Right ventricle myocardium superior (tissue), 1 donor: Measurements from ENCODE around the gene HEBP1. TPM values are rescaled to one million over a fixed set of nuclear protein-coding genes. Genes with fewer than 3 reads are reported as not detected.
A peak's percentile ranks its signal among the peaks of the same experiment; 100 is the strongest.

Experiments used
- ATAC-seq: fragments of 200-7000 bp; cut with Tn5 transposase; one replicate; pipeline ENCODE4 v1.9.1; 2020; ENCODE audit warnings: mild to moderate bottlenecking; ENCODE audit not compliant: poor library complexity
- DNase-seq: peaks from one replicate; pipeline ENCODE4 v3.0.0-alpha.2; 2020
- intact Hi-C: fragments of 100-400 bp; cut with DNase I; formaldehyde crosslinking; loops from one replicate; pipeline ENCODE4 v1.11.2; 2022
- total RNA-seq: library from RNA; stranded (reverse); fragmentation: NEBNext Ultra II Directional; extraction: Animal tissue kit (Norgen Biotek cat#: 25700); gene quantifications from one replicate; pipeline ENCODE4 v1.2.1, GENCODE V29; 2021
- donor health status: DM: no; HTN: yes; CAD: no; lungs with severe emphysema.

Gene HEBP1
- total RNA-seq, 1 donor from 2014 or later: 65.3 TPM

DNA sequence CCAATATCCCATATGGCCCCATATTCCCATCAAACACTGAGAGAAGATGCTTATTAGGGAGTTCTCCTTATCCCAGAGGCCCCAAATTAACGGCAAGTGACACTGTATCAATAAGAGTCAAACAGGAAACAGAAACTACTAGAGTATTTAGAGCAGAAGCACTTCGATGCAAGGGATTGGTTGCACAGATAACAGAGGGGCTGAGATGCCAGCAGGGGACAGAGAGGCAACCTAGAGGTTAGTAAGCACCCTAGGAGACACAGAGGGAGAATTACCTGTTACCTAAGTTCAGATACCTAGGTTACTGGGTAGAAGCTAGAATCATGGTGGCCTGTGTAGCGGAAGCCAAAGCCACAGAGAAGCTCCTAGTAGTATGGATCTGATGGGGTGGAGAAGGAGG is 2.9 kb downstream of the HEBP1 start:
- intact Hi-C loops: no loop called here
- ATAC-seq (no peak), DNase-seq (no peak)

DNA sequence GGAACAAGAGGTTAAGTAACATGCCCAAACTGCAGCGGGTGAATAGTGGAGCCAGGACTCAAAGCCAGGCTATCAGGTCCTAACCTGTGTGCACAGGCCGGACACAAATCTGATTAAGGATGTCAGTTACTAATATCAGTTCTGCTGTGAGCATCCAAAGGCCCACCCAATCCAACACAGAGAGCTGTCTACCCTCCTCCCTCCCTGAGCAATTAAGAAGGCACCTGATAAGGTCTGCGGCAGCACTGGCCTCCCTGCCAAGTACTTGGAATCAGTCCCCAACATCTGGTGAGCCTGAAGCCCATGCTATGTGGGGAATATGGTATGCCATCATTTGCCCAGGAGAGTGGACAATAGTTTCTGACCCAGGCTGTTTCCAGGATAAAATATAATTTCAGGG is 3.9 kb downstream of the HEBP1 start:
- intact Hi-C loops: no loop called here
- ATAC-seq: no peak
- DNase-seq: no peak

DNA sequence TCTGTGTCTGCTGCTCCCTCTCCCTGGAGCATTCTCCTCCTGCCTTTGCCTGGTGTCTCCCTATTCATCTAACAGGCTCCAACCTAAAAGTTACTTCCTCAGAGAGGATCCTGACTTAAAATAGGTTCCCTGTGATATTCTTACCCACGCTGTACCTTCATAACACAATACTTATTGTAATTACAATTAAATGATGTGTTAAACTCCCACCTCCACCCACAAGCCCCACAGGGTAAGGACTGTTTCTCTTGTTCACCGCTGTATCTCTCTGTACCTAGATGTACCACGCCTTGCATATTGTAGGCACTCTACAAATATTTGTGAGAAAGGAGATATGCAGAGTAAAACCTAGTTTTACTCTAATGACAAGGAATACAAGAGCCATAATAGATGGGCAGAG is 5.0 kb downstream of the HEBP1 start:
- intact Hi-C loops: no loop called here
- no peak for ATAC-seq
- DNase-seq: no peak

DNA sequence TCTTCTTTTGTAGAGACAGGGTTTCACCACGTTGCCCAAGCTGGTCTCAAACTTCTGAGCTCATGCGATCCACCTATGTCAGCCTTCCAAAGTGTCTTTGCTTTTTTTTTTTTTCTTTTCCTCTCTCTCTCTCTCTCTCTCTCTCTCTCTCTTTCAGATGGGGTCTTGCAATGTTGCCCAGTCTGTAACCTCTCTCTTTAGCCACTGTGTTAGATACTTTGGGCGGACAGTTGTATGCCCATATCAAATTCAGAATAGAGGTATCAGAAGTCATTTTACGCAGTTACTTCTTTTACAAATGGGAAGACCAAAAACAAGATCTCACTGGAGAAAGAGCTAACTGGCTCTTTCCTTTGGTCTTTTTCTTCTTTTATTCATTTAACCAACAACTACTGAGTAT is 6.7 kb downstream of the HEBP1 start:
- intact Hi-C loops: no loop called here
- DNase-seq (no peak), ATAC-seq (no peak)

DNA sequence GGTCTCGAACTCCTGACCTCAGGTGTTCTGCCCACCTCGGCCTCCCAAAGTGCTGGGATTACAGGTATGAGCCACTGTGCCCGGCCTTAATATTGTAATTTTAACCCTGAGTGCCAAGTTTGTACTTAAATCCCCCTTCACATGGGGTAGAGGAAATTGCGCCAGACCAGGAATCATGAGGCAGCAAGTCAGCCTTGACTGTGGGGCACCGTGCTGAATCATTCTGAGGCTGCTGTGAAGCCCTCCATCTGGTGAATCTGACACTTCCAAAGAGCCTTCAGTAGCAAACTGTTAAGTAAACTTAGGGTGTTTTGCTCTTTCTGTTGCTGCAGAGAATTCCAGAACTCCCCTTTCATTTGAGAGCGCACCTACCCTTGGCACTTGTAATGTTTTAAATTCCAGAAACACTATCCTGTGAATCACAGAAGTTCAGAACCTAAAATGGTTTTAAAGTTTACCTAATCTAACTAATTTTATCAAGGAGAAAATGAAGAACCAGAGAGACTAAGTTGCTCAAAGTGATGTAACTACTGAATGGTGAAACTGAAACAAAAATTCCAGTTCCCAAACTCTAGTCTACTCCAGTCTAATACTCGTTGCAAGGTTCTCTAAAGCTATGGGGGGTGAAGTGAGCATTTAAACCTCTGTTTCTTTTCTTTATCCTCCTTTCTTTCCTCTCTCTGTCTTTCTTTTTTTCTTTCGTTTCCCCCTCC is 7.5 kb downstream of the HEBP1 start:
- intact Hi-C loops: no loop called here
- peak; percentile 62 for ATAC-seq
- peak; percentile 54 for DNase-seq

DNA sequence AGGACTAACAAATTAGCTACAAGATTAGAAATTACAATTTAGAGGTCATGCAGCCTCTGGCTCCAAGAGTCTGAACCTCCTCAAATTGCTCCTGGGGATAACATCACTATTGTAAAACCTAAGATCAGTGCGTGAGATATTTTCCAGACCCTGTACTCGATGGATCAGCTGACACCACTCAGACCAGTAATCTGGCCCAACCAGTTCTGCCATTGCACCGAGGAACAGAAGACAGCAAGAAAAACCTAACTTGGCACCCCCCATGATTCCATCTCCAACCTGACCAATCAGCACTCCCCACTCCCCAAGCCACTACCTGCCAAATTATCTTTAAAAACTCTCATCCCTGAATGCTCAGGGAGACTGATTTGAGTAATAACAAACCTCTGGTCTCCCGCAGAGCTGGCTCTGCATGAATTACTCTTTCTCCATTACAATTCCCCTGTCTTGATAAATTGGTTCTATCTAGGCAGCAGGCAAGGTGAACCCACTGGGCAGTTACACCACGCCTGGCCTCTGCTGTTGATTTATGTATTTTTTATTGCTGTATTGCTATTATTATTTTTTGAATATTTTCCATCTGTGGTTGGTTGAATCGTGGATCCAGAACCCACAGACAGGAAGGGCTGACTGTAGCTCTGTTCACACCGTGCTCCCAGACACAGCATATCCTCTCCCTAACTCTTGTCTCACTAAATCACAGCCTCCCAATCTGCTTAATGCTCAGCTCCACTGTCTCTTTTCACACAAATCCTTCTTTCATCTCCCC is 9.2 kb downstream of the HEBP1 start:
- ATAC-seq: no peak
- DNase-seq: no peak
- intact Hi-C loops: no loop called here

DNA sequence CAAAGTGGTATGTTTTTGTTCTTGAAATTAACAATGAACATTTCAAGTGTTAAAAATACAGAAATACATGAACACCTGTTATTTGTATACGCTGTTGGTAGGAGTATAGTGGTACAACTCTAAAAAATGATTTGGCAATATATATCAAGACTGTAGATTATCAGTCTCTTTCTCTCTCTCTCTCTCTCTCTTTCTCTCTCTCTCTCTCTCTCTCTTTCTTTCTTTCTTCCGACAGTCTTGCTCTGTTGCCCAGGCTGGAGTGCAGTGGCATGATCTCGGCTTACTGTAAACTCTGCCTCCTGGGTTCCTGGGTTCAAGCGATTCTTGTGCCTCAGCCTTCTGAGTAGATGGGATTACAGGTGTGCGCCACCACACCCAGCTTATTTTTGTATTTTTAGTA is 12.6 kb downstream of the HEBP1 start:
- DNase-seq (no peak), ATAC-seq (no peak)
- intact Hi-C loops: no loop called here

DNA sequence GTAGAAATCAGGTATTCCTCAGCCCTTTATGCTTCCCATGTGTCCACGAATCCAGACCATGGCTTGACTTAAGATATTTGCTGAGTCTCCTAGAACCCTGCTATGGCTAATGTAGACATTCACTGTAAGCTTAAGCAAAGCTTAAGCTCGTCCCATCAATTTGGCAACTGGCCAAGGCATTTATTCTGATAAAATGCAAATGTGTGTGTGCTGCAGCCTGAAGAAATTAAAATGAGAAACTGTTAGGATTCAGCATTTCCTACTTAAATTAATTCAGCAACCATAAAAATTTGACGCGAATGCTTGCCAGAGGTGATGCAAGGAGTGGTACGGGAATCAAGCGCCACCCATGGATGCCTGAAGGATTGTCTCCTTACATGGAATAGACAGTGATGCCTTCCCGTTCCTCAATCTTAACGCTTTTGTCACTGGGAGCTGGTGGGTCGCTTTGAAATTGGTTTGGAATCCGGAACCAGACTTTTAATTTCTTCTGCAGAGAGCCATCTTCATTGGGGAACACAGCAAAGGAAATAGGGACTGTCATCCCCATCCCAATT is 13.2 kb downstream of the HEBP1 start:
- ATAC-seq (no peak), DNase-seq (no peak)
- intact Hi-C loops: no loop called here

DNA sequence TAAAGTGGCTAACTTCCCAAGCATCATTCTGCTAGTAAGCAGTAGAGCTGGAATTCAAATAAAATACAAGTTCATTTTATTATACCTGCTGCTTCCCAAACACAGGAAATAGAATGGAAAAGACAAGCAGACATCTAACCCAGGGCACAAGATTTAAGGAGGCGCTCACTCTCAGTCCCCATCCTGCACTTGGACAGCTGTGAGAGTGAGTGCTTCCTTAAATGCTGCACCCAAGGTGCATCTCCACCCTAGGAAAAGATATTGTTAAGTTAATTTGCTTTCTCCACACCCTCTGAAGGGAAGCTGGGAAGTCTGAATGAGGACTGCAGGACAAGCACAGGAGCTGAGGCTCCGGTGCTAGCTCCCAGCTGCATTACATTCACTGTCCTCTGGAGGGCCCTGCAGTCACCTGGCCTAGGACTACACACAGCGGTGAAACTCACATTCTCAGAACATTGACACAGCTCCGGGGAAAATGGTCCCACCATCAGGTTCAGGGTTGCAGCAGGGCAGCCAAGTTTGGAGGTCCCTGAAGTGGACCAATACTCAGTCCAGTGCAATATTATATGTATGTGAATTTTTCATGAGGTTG is 14.2 kb downstream of the HEBP1 start:
- no peak for ATAC-seq
- no peak for DNase-seq
- intact Hi-C loops: no loop called here

DNA sequence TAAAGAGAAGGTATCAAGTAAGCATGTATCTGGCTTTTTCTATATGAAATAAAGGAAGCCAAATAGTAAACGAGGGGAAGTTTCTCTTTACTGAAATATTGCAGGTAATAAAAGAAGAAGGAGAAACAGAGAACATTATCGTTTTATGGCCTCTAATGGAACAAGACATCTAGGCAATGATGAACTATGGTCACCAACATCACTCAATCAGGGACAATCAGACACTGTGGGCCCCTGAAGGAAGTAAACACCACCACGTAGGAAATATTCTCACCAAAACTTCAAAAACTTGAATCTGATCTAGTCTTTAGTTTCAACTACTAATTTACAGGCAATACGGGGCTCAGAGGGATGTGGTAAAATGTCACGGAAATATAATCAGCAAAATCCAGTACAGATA is 15.9 kb downstream of the HEBP1 start:
- intact Hi-C loops: loop anchor here (5.0 kb wide), 1 partner anchor 67 kb away; no protein-coding TSS in a partner anchor
- DNase-seq (no peak), ATAC-seq (no peak)

DNA sequence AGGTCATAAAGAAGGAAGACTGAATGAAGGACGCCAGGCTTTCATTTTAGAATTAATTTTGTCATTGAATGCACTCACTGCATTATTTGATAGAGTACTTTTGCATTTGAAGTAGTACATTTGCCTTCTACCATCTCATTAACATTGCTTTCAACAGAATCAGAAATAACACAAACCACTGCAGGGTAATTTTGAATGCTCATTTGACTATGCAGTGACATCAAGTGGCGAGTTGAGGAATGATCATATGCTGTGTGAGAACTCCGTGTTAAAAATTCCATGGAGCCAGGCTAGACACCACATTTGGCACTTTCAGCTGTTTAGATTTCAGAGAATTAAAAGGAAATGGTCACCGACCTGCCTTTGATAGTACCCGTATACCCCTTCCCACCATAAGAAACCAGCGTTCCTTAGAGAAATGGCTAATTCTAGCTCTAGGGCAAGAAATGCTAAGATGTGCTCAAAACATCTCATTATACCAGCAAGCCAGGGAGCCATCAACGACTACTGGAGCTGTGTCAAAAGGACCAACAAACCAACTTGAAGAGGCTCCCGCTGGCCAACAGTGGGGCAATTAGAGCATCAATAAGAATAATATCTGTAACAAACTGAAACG is 16.5 kb downstream of the HEBP1 start:
- ATAC-seq (peak; percentile 83), DNase-seq (no peak)
- intact Hi-C loops: loop anchor here (5.0 kb wide), 1 partner anchor 66 kb away; no protein-coding TSS in a partner anchor

DNA sequence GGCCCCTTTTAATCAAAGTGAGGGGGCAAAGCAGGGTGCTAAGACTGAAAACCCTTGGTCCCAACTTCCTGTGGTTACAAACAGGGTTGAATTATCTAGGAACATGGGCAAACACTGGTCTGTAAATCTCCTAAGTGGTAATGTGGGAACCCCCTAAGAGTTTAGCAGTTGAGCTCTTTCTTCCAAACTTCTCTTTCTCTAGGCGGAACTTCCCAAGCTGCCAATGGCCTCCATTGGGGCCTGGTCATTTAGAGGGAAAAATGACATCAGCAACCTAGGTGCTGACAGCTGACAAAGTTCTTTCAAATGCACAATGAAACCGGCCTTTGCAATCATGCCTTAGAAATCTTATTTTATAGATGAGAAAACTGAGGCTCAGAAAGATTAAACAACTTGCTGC is 17.7 kb downstream of the HEBP1 start:
- DNase-seq (no peak), ATAC-seq (no peak)
- intact Hi-C loops: loop anchor here (5.0 kb wide), 1 partner anchor 65 kb away; no protein-coding TSS in a partner anchor

DNA sequence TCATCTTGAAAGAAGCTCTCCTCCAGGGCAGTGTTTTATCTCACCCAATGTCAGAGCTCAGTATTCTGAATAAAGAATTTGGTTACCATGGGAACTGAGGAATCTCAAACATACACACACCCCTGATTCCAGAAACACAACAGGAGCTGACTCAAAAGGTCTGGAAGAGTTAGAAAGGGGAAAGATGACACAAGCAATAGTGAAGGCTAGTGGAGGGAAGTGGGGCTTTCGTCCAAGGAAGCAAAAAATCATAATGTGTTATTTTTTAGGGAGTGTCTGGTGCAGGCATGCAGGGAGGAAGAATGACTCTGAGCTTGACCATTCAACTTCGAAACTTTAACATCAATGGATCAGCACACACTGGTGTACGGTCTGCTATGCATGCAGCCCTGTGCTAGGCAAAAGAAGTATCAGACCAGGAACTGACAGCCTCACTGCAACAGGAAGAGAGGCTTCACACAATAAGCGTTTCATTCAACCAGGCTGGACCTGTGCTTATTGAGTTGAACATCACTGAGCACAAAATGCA is 20.3 kb downstream of the HEBP1 start:
- peak; percentile 46 for ATAC-seq
- intact Hi-C loops: loop anchor here (5.0 kb wide), 1 partner anchor 62 kb away; no protein-coding TSS in a partner anchor
- DNase-seq: no peak

DNA sequence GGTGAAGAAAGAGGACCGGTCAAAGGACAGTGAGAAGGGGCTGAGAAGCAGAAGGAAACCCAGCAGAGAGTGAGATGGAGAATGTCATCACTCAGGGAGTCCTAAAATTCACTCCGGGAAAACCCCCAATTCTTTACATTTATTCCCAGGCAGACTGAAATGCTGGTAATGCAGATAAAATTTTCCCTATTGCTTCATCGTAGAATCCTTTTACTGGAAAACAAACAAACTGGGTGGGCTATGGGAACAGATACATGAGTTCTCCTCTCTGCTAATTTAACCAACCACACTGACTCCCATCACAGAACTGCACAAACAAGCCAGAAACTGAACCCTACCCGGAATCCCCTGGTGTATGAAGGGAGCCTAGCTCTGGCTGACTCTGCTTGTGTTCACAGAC is 20.9 kb downstream of the HEBP1 start:
- ATAC-seq (no peak), DNase-seq (no peak)
- intact Hi-C loops: no loop called here

DNA sequence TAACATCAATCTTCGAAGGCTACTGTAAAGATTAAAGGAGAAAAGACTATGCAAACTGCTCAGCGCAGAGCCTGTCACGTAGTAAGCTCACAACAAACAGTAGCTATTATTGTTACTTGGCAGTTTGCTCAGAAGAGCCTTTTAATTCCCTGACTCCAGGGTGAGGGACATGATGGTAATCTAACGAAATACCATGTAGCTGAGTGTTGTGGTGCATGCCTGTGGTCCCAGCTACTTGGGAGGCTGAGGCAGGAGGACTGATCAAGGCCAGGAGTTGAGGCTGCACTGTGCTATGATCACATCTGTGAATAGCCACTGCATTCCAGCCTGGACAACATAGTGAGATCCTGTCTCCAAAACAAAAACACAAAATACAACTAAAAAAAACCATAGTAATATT is 22.8 kb downstream of the HEBP1 start:
- intact Hi-C loops: no loop called here
- no peak for DNase-seq
- ATAC-seq: no peak

DNA sequence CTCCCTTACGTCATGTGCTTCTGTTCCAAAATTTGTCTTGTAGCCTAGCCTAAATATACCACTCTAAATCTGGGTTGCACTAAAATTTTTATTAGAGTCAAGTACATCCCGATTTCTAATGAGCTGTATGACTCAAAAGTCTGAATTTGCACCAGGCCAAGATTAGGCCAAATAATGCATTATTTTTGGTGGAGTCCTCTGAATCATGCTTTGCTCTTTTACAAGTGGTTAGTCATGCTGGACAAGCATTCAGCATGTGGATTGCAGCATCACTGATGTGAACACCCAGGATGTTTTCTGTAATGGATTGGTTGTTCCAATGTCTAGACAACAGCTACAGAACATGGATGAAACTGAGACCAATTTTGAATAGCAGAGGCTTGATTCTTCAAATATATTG is 23.7 kb downstream of the HEBP1 start:
- intact Hi-C loops: no loop called here
- DNase-seq (no peak), ATAC-seq (peak; percentile 62)

DNA sequence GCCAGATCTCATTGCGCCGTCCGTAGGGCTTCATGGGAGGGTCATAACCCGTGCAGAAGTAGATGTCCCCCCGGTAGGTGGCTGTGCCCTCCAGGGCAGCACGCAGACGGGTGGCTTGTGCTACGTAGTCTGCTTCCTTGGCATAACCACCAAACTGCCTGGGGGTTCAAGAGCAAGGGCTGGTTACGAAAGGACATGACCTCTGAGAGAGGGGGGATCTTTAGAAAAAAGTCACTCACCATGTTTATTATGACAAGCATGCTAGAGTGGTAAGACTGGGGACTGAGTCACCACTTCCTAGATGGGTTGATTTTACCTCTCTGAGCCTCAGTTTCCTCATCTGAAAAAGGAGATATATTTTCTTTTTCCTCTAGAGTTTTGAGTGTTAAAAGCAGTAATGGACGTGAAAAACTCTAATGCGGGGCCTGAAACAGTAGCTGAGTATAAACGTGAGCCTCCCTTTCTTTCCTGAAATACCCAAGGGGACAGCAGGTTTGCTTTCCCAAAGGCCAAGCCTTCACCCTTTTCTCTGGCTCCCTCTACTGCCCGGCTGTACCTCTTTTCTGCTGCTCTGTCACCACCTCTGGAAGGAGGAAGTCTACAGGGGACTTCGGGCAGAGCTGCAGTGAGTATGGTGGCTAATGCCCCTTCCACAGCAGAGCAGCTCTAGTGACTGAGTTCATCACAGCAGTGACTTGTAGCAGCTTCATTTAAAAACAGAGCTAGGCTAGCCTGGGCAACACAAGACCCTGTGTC is 24.6 kb downstream of the HEBP1 start:
- intact Hi-C loops: no loop called here
- DNase-seq (no peak), ATAC-seq (peak; percentile 44)

DNA sequence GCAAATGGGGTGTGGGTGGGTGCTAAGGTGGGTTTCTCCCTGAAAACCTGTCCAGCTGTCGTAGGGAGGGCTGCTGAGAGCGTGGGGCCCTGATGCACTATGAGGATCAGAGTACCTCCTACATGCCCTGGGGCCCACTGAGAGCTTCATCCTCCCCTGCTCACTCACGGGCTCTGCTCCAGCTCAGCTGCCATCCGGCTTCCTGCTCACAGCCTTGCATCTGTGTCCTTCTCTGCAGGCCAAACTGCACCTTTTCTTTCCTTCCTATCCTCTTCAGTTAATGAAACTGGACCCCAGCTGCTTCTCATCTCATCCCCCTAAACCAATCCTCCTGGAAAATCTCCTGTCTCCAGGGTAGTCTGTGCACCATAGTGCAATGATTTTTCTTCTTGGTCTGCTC is 25.9 kb downstream of the HEBP1 start:
- intact Hi-C loops: no loop called here
- DNase-seq (no peak), ATAC-seq (no peak)
